Activated CD8-positive, alpha-beta memory T cell treated with anti-CD3 and anti-CD28 coated beads for 4 hours (primary cell): ENCODE data around the gene BTK.
A peak's percentile ranks its signal among the peaks of the same experiment; 100 is the strongest.

Experiments
- DNase-seq, 2 donors: peaks; one replicate each; pipeline ENCODE4 v3.0.0-alpha.2; 2020; ENCODE audit warnings: low read depth in 2 of 2

Gene BTK

DNA sequence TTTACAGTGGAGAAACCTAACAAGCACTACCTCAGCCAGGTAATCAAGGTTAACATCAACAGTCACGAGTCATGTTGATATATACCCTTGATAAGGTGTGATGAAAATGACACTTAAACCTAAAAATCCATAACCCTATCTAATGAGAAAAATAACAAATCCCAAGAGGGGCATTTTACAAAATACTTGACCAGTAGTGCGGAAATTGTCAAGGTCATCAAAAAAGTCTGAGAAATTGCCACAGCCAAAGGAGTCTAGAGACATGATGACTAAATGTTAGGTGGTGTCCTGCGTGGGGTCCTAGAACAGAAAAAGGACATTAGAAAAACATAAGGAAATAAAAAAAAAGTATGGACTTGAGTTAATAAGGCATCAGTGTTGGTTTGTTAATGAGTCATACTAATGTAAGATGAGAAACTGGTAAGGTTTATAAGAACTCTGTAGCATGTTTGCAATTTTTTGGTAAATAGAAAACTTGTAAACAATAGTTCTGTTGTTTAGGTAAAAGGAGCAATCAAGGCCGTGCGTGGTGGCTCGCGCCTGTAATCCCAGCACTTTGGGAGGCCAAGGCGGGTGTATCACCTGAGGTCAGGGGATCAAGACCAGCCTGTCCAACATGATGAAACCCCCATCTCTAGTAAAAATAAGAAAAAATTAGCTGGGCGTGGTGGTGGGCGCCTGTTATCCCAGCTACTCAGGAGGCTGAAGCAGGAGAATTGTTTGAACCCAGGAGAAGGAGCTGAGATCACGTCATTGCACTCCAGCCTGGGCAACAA, 7.7 kb upstream of the BTK start:
- no peak for DNase-seq

DNA sequence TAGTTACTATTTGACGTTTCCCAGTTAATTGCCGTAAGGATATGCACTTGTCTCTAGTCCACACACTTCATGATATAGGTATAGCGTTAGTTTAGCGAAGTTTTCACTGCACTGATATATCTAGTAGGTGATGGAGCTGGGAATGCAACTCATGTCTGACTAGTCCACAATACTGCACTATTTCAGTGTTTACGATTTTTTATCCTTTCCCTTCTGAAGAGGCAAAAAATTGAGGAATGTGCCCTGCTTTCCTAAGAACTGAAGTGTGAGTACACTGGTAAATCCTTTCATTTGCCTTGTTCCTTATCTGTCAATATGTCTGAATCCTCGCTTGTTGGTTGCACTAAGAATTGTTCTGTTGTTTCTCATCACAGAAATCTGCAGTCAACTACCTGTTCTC, 5.8 kb upstream of the BTK start:
- DNase-seq: no peak

GRCh38 chrX:101390664-101391525, 4.9 kb upstream of the BTK start, which contains the start of gene RPL36A:
Gene RPL36A (plus strand): TSS chrX:101391011. CDS start chrX:101391044, 33 bp downstream.
- DNase-seq: peak; percentile 64 to 74

DNA sequence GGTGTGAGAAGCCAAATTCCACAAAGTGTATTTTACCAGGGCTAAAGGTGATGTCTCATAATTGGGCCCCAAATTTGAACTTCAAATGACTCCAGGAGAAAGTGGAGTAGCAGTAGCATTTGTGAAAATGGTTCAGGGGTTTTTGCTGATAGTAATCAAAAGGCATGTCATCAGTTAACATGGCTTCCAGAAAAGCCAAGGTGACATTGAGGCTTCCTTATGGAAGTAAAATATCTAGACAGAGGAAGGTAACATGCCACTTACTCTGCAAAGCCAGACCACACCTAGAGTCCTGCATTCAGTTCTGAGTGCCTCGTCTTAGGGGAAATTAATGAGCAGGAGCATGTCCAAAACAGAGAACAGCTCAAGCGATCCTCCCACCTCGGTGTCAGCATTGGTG, 2.6 kb upstream of the BTK start:
- DNase-seq: no peak

DNA sequence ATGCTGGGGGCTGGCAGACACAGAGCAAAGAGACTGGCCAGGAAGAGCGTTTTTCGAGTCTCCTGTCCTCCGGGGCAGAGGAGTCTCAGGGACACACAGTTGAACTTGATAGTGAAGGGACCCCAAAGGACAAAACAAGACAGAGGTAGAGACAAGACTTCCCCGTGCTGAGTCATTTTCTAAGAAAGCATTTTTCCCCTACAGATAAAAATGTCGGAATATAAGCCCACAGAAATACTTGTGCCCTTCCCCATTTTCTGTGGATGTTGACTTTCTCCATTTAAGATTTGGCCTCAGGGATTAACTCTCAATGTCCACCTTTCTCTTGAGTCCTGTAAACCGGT, 523 bp upstream of the BTK start:
- DNase-seq: no peak

DNA sequence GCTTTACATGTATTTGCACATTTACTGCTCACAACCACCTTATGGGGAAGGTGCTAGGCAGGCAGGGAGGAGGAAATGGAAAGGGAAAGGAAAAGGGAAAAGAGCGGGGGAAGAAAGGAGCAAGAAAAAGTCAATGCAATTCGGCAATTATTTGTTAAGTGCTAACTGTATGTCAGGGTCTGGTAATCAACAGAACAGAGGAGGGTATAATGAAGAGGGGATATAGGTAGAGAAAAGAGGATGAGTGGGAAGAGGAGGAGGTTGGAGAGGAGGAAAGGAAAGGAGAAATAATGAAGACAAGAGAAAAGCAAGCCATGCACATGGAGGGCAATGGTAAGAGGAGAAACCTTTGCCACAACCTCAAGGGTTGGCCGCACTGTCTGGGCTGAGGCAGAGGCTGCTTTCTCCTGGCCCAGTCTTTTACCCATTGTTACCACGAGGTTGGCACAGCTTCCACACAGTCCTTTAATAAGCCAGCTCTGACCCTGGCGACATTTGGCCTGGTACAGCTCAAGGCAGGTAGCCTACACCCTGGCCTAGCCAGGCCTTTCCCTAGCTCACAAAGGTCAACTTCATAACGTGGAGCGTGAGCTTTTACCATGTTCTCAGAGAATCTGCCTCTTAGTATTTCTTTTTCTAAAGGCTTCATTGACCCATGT, 836 bp downstream of the BTK start:
- DNase-seq: no peak

- DNase-seq: no peak
These were observed 2.2 kb downstream of the BTK start for GRCh38 chrX:101383679-101384205.

DNA sequence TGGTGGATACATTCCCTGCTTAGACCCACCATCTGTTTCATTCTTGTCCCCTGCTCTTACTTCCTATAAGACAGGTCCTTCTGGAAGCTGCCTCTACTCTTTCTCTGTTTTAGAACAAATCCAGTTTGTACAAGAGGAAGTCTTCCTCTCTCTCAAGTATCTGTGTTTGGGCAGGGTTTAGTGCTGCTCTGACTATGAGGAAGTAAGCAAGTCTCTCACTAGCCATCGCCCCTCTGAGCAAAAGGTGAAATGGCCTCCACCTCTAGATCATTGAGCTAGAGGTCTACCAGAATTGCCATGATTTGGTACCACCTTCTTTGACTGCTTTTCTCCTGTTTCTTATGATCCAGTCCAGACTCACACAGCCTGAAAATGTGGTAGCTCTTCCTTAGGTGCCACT, 8.4 kb downstream of the BTK start:
- DNase-seq: no peak

- DNase-seq: no peak
These were observed 15.0 kb downstream of the BTK start for GRCh38 chrX:101370888-101371504.

DNA sequence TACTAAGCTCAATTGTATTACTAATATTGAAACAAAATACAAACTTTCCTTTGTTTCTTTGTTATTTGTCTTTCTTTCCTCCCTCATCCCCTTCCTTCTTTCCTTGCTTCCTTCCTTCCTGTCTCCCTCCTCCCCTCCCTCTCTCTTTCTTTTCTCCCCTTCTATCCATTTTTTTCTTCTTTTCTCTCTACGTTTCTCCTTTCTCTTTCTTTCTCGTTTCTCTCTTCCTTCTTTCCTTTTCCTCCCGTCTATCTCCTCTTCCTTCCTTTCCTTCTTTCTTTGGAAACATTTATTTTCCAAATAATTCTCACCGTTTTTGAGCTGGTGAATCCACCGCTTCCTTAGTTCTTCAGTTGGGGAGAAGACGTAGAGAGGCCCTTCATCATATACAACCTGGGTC, 16.3 kb downstream of the BTK start:
- no peak for DNase-seq

DNA sequence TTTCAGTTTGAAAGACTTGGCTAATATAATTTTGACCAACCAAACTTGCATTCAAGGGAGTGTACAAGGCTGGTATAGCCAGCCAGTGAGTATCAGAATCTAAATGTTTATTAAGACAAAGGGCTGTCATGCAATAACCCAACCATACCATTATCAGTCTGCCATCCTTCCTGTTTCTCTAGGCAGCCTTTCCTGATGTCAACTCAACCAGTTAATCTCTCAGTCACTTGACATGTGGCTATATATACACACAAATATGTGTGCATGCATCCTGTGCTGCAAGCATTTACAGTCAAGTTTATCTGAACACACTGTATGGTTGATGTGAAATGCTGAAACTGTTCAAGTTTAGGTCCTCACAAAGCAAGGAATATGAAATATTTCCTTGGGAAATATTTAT, 17.2 kb downstream of the BTK start:
- no peak for DNase-seq

DNA sequence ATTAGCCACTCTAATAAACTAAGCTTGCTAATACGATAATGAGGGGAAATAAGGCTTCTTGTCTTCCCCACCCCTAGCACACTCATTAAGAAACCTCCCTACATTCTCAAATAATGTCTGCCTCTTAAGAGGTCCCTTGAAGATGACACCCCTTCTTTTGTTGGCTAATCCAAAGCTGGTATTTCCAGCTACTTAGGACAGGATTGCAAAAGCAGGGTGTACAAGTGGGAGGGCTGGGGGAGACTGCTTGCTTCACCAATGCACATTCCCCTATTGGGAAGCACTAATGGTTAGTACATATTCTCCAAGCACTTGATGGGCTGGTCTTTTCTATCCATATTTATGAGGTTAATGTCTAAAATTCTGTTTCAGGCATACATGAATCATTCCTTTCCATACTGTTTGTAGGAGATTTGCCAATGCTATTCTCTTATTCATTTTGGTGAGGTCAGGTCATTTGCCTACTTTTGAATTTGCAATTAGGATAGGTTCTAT, 20.6 kb downstream of the BTK start:
- DNase-seq: no peak

DNA sequence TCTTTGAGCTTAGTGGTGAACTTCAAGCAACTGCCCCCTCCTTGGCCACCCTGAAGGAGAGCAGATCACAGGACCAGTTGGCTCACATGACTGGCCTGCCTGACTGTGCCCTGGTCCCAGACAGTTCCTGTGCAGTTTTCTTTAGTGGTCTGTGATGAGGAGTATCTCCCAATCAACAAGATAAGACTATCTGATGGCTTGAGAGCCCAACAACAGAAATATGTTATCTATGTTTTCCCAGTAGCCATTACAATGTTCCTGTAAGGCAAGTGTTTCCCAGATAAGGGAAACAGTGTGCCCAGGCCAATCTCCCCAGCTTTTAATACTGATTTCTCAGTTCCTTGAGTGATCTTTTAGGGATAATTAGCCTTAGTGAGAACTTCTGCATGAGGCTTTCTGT, 23.2 kb downstream of the BTK start:
- DNase-seq: no peak

DNA sequence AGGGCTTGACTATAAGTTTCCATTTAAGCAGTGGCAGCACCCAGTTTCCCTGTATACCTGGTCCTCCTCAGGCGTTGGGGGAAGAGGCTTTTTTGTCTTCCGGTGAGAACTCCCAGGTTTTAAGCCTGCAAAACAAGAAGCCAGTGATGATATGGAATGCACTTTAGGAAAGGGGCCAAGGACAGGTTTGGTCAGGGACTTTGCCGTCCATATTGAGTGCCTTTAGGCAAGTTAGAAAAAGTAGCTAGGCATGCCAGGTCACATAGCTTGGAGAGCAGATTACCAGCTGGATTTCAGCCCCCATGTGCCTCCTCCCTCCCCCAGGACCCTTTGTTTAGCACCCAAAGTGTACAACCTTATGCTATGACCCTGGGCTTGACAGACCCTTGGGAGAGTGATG, 23.9 kb downstream of the BTK start:
- no peak for DNase-seq

- no peak for DNase-seq
These were observed 25.6 kb downstream of the BTK start for GRCh38 chrX:101360390-101360789.

DNA sequence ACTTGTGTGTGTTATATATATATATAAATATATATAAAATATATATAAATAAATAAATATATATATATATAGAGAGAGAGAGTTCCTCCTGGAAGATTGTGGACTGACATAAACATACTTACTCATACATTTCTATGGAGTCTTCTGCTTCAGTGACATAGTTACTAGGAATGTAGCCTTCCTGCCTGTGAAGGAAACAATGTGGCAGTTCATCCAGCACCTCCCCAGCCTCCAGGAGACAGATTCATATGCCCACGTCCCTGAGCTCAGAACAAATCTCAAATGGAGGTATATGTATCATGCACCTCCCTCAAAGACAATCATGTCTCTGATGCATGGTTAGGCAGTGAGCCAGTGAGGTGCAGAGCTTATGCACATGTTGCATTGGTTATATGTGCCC, 26.0 kb downstream of the BTK start:
- no peak for DNase-seq

- DNase-seq: no peak
These were observed 28.7 kb downstream of the BTK start for GRCh38 chrX:101357166-101357795.

DNA sequence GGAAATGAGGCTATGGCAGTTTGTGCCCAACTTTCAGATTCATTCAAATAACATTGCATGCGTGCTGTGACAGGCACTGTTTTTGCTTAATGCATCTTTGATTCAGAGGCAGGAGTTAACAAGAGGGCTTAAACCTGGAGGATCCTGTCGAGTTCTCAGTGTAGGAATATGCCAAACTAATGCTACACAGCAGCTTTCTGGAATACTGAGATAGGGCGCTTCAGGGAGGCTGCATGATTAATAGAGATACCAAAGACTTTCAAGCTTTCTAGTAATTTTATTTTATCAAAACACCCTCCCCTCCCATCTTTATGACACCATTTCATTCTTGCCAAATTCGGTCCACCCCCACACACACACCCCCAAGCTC, 36.8 kb downstream of the BTK start:
- no peak for DNase-seq

GRCh38 chrX:101348452-101349192, 37.4 kb downstream of the BTK start, which contains the start of gene TIMM8A:
Gene TIMM8A (minus strand): TSS chrX:101348742. CDS start chrX:101348664, 78 bp downstream.
- DNase-seq: peak; percentile 48 to 64

- no peak for DNase-seq
These were observed 38.0 kb downstream of the BTK start for GRCh38 chrX:101347859-101348451.
